ENCODE results near the gene PLSCR3. TPM values are rescaled to one million over a fixed set of nuclear protein-coding genes. Genes with fewer than 3 reads are reported as not detected.

PLSCR3 gene
- total RNA-seq, 1 experiment from 2014 or later: 43.8 TPM

DNA sequence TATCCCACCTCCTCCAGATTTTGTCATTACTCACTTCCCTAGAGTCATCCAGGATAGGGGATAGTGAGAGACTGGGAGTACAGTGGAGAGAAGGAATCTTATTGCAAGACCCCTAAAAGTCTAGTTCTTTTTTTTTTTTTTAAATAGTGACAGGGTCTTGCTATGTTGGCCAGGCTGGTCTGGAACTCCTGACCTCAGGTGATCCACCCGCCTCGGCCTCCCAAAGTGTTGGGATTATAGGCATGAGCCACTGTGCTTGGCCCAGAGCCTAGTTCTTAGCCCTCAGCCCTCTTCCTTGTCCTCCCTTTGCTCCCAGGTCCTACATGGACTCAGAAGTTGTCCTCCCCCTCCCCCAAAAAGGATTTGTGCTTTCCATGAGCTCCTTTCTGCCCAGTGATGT lies 47.8 kb upstream of the PLSCR3 start (continued):
- no peak for TF ChIP-seq SIN3A (IDR thresholded peaks at IDR 0.05; ENCODE audit: low read depth)
- TF ChIP-seq CTCF (IDR thresholded peaks at IDR 0.05 in 2 of 3, conservative IDR thresholded peaks at IDR 0.05 in 1 of 3; ENCODE audit: borderline replicate concordance in 1 of 3, insufficient read depth in 1 of 3, low read depth in 2 of 3, low read length in 2 of 3): no peak

DNA sequence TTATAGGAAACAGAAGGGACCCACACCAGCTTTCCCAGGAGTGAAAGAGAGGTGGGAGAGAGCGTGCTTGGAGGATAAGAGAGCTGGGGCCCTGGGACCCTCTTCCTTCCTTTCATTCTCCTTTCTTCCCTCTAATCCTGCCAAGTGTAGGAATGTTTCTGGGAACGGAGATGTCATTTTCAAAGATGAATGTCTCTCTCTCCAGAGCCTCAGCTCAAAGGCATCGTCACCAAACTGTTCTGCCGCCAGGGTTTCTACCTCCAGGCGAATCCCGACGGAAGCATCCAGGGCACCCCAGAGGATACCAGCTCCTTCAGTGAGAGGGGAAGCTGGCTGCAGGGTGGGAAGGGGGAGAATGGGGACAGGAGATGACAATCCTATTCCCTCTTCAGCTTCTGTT lies 46.9 kb upstream of the PLSCR3 start:
- no TSS peak for BruUV-seq (replicated peaks)
- H3K4me2 ChIP-seq (ENCODE audit: low read length): no peak overlapping the region
- TF ChIP-seq JUND (IDR thresholded peaks at IDR 0.05) (no peak), ELF1 (IDR thresholded peaks at IDR 0.05; ENCODE audit: borderline replicate concordance, low read depth) (no peak), POLR2AphosphoS5 (IDR thresholded peaks at IDR 0.05; ENCODE audit: low read depth, low read length) (no peak), ZBTB33 (IDR thresholded peaks at IDR 0.05; ENCODE audit: extremely low read depth, insufficient replicate concordance, low read length) (no peak), EGR1 (IDR thresholded peaks at IDR 0.05; ENCODE audit: low read depth) (no peak), ZFX (IDR thresholded peaks at IDR 0.05) (no peak), YY1 (IDR thresholded peaks at IDR 0.05; ENCODE audit: extremely low read depth, insufficient replicate concordance, low read depth, low read length) (no peak), EZH2phosphoT487 (IDR thresholded peaks at IDR 0.05; ENCODE audit: borderline replicate concordance) (no peak), CEBPB (IDR thresholded peaks at IDR 0.05; ENCODE audit: low read depth) (no peak), EZH2 (IDR thresholded peaks at IDR 0.05) (no peak), CTCF (IDR thresholded peaks at IDR 0.05 in 2 of 3, conservative IDR thresholded peaks at IDR 0.05 in 1 of 3; ENCODE audit: borderline replicate concordance in 1 of 3, insufficient read depth in 1 of 3, low read depth in 2 of 3, low read length in 2 of 3) (no peak), CBX3 (IDR thresholded peaks at IDR 0.05; ENCODE audit: low read depth) (no peak), POLR2A (IDR thresholded peaks at IDR 0.05; ENCODE audit: borderline replicate concordance, extremely low read depth, insufficient read depth, insufficient read length) (no peak), SIN3A (IDR thresholded peaks at IDR 0.05; ENCODE audit: low read depth) (no peak)
- TF ChIP-seq, protein P1, sequence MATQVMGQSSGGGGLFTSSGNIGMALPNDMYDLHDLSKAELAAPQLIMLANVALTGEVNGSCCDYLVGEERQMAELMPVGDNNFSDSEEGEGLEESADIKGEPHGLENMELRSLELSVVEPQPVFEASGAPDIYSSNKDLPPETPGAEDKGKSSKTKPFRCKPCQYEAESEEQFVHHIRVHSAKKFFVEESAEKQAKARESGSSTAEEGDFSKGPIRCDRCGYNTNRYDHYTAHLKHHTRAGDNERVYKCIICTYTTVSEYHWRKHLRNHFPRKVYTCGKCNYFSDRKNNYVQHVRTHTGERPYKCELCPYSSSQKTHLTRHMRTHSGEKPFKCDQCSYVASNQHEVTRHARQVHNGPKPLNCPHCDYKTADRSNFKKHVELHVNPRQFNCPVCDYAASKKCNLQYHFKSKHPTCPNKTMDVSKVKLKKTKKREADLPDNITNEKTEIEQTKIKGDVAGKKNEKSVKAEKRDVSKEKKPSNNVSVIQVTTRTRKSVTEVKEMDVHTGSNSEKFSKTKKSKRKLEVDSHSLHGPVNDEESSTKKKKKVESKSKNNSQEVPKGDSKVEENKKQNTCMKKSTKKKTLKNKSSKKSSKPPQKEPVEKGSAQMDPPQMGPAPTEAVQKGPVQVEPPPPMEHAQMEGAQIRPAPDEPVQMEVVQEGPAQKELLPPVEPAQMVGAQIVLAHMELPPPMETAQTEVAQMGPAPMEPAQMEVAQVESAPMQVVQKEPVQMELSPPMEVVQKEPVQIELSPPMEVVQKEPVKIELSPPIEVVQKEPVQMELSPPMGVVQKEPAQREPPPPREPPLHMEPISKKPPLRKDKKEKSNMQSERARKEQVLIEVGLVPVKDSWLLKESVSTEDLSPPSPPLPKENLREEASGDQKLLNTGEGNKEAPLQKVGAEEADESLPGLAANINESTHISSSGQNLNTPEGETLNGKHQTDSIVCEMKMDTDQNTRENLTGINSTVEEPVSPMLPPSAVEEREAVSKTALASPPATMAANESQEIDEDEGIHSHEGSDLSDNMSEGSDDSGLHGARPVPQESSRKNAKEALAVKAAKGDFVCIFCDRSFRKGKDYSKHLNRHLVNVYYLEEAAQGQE (IDR thresholded peaks at IDR 0.05; ENCODE audit: low read depth): no peak

More for the DNA sequence above, 46.9 kb upstream of the PLSCR3 start:
- intact Hi-C loops (cut with micrococcal nuclease): no loop called here
- POLR2A ChIA-PET: interaction anchor here (0.6 kb wide), 1 partner anchor 286 kb away, joined by 3 read pairs; no protein-coding TSS in a partner anchor
- peaks cover 29 to 42% of the 10 kb centered on the region in 2 experiments for H3K4me1 ChIP-seq (ENCODE audit: control insufficient read depth in 1 of 2, insufficient read depth in 2 of 2, low read length in 2 of 2)
- no peaks in the 10 kb centered on the region for H3K36me3 ChIP-seq (ENCODE audit: control insufficient read depth in 1 of 2, insufficient read depth in 2 of 2, low read length in 2 of 2)
- H3K9me2 ChIP-seq (ENCODE audit: insufficient read depth): no peaks in the 10 kb centered on the region
- H3K27me3 ChIP-seq (ENCODE audit: insufficient read depth, low read length): no peaks in the 10 kb centered on the region
- H2AFZ ChIP-seq (ENCODE audit: low read depth, low read length, poor library complexity, severe bottlenecking): no peak overlapping the region
- H3K79me2 ChIP-seq (ENCODE audit: insufficient read depth, low read length): no peaks in the 10 kb centered on the region
- RAD21 ChIA-PET (ENCODE audit: low non-redundant PET in 1 of 2, low total read pairs in 2 of 2, uncharacterized antibody in 2 of 2, unreplicated experiment in 2 of 2): no interaction called here
- no peak overlapping the region for H3K4me3 ChIP-seq (replicated peaks in 1 of 2; ENCODE audit: low read depth in 1 of 2, low read length in 2 of 2)
- no peak for ATAC-seq
- DNase-seq (ENCODE audit: low read depth, low spot score): no peak
- no peaks in the 10 kb centered on the region for H4K20me1 ChIP-seq (ENCODE audit: insufficient read depth)
- CTCF ChIA-PET: interaction anchor here (1.3 kb wide), 1 partner anchor 119 kb away, joined by 3 read pairs; no protein-coding TSS in a partner anchor
- H3K27ac ChIP-seq (ENCODE audit: low read depth, low read length): no peak overlapping the region
- H3K9ac ChIP-seq (ENCODE audit: low read length): no peak overlapping the region
- H3K9me3 ChIP-seq (ENCODE audit: control insufficient read depth in 1 of 2, insufficient read depth in 1 of 2, low read depth in 1 of 2, low read length in 2 of 2): no peaks in the 10 kb centered on the region
